Thyroid gland (tissue), 4 donors: ENCODE data around the gene LAMA1. TPM values are rescaled to one million over a fixed set of nuclear protein-coding genes. Genes with fewer than 3 reads are reported as not detected.

Experiments used
- DNase-seq, 2 donors: peaks; one replicate each; pipeline ENCODE4 v3.0.0-alpha.2; 2019
- H3K27ac ChIP-seq, 3 donors: fragments of 200-600 bp; sonication (generic); 1 replicate in 2 of 3; 2 replicates in 1 of 3; pipeline ENCODE4 v1.5.1; 2016 to 2019; ENCODE audit warnings: mild to moderate bottlenecking in 1 of 3, moderate library complexity in 1 of 3
- H3K27me3 ChIP-seq: fragments of 200-600 bp; sonication (generic); one replicate; pipeline ENCODE4 v1.5.1; 2019
- H3K36me3 ChIP-seq, 2 donors: fragments of 200-600 bp; sonication (generic); one replicate each; pipeline ENCODE4 v1.5.1; 2016 to 2019
- H3K4me1 ChIP-seq, 2 donors: fragments of 200-600 bp; sonication (generic); one replicate each; pipeline ENCODE4 v1.5.1; 2017 to 2019
- H3K4me3 ChIP-seq, 3 donors: fragments of 200-600 bp; sonication (generic); replicated peaks in 1 of 3; 1 replicate in 2 of 3; 2 replicates in 1 of 3; pipeline ENCODE4 v1.5.1; 2016; ENCODE audit warnings: mild to moderate bottlenecking in 1 of 3
- H3K9me3 ChIP-seq: fragments of 200-600 bp; sonication (generic); one replicate; pipeline ENCODE4 v1.5.1; 2017
- POLR2A ChIP-seq, 2 donors: fragments of 450-650 bp; IDR thresholded peaks; one replicate each; pipeline ENCODE4 v1.6.1; 2017; ENCODE audit warnings: antibody characterized with exemption in 2 of 2, mild to moderate bottlenecking in 2 of 2, moderate library complexity in 1 of 2
- WGBS, 2 donors: methylation state at CpG; one replicate each; pipeline ENCODE4 v1.1.5; 2017; 5-methylcytosine and 5-hydroxymethylcytosine counted together
- intact Hi-C: fragments of 100-400 bp; cut with DNase I; formaldehyde crosslinking; loops from one replicate; pipeline ENCODE4 v1.15.1; 2023
- total RNA-seq, 4 donors: library from RNA; depleted of rRNA; stranded (reverse); fragments of >200 nt; gene quantifications; one replicate each; pipeline ENCODE4 v1.2.3, GENCODE V29; 2016
- TF ChIP-seq, protein P1 (sequence below), 6 experiments: fragments of 200-600 bp in 3 of 6; fragments of 450-650 bp in 3 of 6; sonication (generic) in 3 of 6; IDR thresholded peaks; one replicate each; pipeline ENCODE4 v1.5.1; 2016 to 2019; ENCODE audit warnings: antibody characterized with exemption in 6 of 6, mild to moderate bottlenecking in 2 of 6, inconsistent platforms in 1 of 6, moderate library complexity in 1 of 6

Gene LAMA1
- total RNA-seq, 4 donors from 2014 or later: 4.2 to 20.7 (median 15.2) TPM

DNA sequence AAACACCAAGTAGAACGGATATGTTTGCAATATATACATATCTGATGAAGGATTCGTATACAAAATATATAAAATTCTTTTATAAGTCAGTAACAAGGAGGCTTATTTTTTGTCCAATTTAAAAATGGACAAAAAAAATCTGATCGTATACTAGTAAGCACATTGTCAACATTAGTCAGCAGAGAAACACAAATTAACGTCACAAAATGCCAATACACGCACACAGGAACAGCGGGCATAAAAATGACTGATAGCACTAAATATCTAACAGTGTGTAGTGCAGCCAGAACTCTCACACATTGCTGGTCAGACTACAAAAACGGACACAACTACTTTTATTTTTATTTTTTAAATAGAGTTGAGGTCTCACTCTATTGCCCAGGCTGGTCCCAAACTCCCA is 69.5 kb downstream of the LAMA1 start:
- Histone ChIP-seq H3K4me3 (no peak overlapping the region), H3K27ac (no peak overlapping the region), H3K36me3 (no peaks in the 10 kb centered on the region), H3K4me1 (no peaks in the 10 kb centered on the region), H3K27me3 (no peaks in the 10 kb centered on the region), H3K9me3 (no peaks in the 10 kb centered on the region)
- TF ChIP-seq, protein P1, sequence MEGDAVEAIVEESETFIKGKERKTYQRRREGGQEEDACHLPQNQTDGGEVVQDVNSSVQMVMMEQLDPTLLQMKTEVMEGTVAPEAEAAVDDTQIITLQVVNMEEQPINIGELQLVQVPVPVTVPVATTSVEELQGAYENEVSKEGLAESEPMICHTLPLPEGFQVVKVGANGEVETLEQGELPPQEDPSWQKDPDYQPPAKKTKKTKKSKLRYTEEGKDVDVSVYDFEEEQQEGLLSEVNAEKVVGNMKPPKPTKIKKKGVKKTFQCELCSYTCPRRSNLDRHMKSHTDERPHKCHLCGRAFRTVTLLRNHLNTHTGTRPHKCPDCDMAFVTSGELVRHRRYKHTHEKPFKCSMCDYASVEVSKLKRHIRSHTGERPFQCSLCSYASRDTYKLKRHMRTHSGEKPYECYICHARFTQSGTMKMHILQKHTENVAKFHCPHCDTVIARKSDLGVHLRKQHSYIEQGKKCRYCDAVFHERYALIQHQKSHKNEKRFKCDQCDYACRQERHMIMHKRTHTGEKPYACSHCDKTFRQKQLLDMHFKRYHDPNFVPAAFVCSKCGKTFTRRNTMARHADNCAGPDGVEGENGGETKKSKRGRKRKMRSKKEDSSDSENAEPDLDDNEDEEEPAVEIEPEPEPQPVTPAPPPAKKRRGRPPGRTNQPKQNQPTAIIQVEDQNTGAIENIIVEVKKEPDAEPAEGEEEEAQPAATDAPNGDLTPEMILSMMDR (IDR thresholded peaks at IDR 0.05): no peak
- no peak for TF ChIP-seq POLR2A (IDR thresholded peaks at IDR 0.05)
- 86 to 90% methylated on average over 7 of the region's 7 CpGs for WGBS, 2 donors
- no peak for DNase-seq
- intact Hi-C loops: no loop called here

DNA sequence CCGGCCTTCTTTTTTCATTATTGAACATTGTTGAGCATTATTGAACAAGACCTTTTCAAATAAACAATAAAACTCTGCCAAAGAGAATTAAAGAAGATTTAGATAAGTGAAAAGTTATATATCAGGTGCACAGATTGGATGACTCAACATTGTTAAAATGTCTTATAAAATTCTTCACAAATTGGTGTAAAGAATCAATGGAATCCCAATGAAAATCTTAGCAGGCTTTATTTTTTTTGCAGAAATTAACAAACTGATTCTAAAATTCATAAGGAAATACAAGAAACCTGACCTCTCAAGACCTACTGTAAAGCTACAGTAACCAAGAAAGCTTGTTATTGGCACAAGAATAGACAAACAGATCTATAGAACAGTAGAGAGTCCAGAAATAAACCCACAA is 70.3 kb downstream of the LAMA1 start:
- intact Hi-C loops: no loop called here
- DNase-seq: no peak
- Histone ChIP-seq H3K9me3 (no peaks in the 10 kb centered on the region), H3K27ac (no peak overlapping the region), H3K36me3 (no peaks in the 10 kb centered on the region), H3K4me1 (no peaks in the 10 kb centered on the region), H3K4me3 (no peak overlapping the region), H3K27me3 (no peaks in the 10 kb centered on the region)
- no peak for TF ChIP-seq POLR2A (IDR thresholded peaks at IDR 0.05)
- TF ChIP-seq, protein P1 (IDR thresholded peaks at IDR 0.05): no peak
- 83 to 94% methylated on average over 1 of the region's 1 CpG for WGBS, 2 donors

DNA sequence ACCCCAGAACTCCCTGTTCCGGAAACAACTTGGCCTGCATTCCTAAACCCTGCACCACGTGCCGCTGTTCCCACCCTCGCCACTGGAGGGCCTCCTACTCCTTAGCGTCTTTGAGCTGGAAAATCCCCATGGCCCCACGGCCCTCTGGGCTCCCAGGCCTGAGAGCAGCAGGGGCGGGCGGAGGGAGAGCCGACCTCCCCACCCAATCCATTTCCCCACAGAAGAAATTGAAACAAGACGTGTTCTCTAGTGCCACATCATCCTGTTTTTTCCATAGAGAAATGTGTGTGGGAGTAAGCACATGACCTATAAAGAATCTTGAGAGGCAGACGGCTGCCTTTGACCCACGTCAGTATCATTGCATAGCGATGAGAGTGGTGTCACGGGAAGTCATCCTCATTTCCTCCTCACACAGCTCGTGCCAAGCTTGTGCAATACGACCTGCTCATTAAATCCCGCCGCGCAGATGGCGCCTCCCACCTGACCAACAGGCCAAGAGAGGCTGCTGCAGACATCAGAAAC is 79.2 kb downstream of the LAMA1 start:
- 34 to 45% methylated on average over 20 of the region's 20 CpGs for whole genome bisulfite sequencing, 2 donors

DNA sequence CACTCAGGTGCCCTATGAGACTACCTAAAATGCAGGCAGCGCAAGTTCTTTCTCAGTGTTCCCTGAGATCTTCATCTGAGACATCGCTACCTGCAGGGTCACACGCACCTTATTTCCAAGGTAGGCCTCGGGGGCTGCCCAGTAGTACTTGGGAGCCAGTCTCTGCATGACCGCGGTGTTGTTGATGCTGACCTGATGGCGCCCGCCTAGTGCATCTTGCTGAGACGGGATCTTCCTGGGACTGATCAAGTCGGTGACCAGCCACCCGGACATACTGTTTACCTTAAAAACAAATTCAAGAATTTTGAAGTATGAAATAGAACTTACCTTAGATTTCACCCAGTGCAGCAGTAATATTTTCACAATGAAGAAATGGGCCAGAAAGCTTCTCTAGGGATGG is 80.1 kb downstream of the LAMA1 start:
- H3K9me3 ChIP-seq: no peaks in the 10 kb centered on the region
- TF ChIP-seq, protein P1 (IDR thresholded peaks at IDR 0.05): no peak
- no peak for TF ChIP-seq POLR2A (IDR thresholded peaks at IDR 0.05)
- H3K36me3 ChIP-seq: no peaks in the 10 kb centered on the region
- 92 to 97% methylated on average over 11 of the region's 11 CpGs for WGBS, 2 donors
- intact Hi-C loops: loop anchor here (5.0 kb wide), 1 partner anchor 135 kb away; no protein-coding TSS in a partner anchor
- H3K27ac ChIP-seq: no peak overlapping the region
- peaks cover 3 to 4% of the 10 kb centered on the region in 2 donors for H3K4me1 ChIP-seq
- no peak for DNase-seq
- H3K27me3 ChIP-seq: no peaks in the 10 kb centered on the region
- H3K4me3 ChIP-seq: no peak overlapping the region

More for the DNA sequence above, 79.2 kb downstream of the LAMA1 start:
- Histone ChIP-seq H3K27ac (peak overlapping the region in 2 of 3 donors; percentile 27 to 34), H3K36me3 (no peaks in the 10 kb centered on the region), H3K4me1 (peaks cover 3 to 4% of the 10 kb centered on the region in 2 donors), H3K27me3 (no peaks in the 10 kb centered on the region), H3K4me3 (no peak overlapping the region), H3K9me3 (no peaks in the 10 kb centered on the region)
- intact Hi-C loops: loop anchor here (5.0 kb wide), 1 partner anchor 134 kb away; no protein-coding TSS in a partner anchor
- TF ChIP-seq, protein P1 (IDR thresholded peaks at IDR 0.05): peak; percentile 45 to 93 (median 86)
- no peak for TF ChIP-seq POLR2A (IDR thresholded peaks at IDR 0.05)
- peak; percentile 77 to 91 for DNase-seq

DNA sequence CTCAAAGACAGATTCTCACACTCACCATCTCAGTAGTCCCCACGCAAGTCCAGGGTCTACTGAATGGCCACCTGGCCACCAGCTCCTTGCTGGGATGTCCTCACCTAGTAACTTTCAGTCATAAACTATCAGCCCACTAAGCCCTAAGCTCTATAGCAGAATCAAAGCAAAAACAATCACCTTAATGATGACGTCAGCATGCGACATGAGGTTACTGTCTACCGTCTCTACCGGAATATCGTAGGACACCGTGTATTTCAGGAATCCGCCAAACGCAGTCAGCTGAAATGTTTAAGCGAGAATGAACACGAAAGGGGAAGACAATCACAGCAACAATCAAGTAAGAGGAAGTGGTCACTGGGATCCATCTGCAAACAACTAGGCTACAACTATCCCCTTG is 81.8 kb downstream of the LAMA1 start:
- no peaks in the 10 kb centered on the region for H3K36me3 ChIP-seq
- TF ChIP-seq, protein P1 (IDR thresholded peaks at IDR 0.05): no peak
- TF ChIP-seq POLR2A (IDR thresholded peaks at IDR 0.05): no peak
- 92 to 95% methylated on average over 11 of the region's 11 CpGs for WGBS, 2 donors
- H3K4me3 ChIP-seq: no peak overlapping the region
- DNase-seq: no peak
- intact Hi-C loops: loop anchor here (5.0 kb wide), 1 partner anchor 136 kb away; no protein-coding TSS in a partner anchor
- no peaks in the 10 kb centered on the region for H3K27me3 ChIP-seq
- H3K4me1 ChIP-seq: peaks cover 3 to 4% of the 10 kb centered on the region in 2 donors
- no peak overlapping the region for H3K27ac ChIP-seq
- H3K9me3 ChIP-seq: no peaks in the 10 kb centered on the region
